A172 (cell line): ENCODE results near the gene PAX2. TPM values are rescaled to one million over a fixed set of nuclear protein-coding genes. Genes with fewer than 3 reads are reported as not detected.

Source experiments
- DNase-seq: peaks from one replicate; pipeline ENCODE4 v3.0.0-alpha.2; 2015; ENCODE audit warnings: low spot score
- total RNA-seq: library from RNA; depleted of rRNA; stranded (reverse); fragments of >200 nt; shearing (Covaris generic); gene quantifications from 2 replicates; pipeline ENCODE4 v1.2.3, GENCODE V29; 2014

The PAX2 gene
- total RNA-seq, 1 experiment from 2014 or later: not detected

- no peak for DNase-seq
These were observed 5.6 kb upstream of the PAX2 start for GRCh38 chr10:100739517-100740368.

DNA sequence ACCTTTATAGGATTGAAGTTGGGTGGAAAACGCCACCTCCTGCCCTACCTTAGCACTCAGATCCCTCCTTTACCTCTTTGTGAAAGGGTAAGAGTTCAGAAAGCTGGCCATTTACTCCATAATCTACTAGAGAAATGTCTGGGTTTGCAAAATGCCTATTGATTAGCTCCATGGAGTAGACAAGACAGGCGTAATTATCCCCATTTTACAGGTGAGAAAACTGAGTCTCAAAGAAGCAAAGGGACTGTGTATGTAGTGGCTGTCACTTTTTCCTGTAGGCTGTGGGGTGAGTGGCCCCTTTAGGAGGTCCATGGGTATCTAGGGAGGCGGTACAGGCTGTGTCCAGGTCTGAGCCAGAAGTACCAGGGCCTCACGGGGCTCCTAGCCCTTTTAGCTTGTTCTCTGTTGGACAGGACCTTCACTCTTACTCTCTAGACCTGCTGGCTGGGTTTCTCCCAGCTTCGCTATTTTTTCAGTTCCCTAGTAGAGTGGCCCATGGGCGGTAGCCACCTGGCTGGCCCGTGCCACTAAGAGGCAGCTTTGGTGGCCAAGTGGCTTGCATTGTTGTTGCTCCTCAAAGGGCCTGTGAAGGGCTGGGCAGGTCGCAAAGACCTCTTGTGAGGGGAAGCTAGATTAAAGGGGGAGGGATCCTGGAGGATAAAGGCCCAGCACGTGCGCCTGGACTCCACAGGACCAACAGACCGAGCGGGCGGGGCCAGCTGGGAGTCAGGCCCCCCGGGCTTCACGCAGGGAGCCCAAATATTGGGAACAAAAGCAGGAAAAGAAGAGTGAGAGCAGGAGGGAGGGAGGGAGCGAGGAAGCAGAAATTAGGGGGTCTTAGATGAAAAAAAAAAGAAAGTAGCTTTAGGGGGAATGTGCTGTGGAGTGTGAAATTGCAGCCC lies 4.7 kb upstream of the PAX2 start:
- DNase-seq: no peak

DNA sequence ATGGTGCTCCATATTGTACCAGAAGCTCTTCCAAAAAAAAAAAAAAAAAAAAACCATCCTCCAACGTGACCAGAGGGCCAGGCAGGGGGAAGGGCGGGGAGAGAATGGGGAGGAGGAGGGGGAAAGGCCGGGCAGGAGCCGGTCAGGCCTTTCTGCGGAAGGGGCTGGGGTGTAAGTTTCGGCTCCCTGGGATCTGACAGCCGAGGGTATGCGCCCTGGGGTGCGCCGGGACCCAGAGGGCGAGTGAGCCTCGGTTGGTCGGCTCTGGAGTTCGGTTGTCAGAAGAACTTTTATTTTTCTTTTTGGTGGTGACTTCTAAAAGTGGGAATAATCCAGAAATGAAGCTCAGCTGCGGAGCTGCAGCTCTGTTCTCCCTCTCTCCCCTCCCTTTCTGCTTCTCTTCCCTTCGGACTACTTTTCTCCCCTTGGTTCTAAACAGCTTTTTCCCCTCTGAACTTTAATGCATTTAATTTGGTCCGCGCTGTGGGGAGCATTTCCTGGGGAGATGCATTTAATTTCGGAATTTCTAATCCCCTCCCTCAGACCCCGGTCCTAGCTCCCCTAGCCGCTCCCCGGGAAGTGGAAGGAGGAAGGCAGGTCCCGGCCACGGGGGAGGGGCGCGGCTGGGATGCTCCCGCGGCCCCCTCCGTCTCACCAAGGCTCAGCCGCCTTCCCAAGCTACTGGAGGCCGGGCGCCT lies 3.9 kb upstream of the PAX2 start:
- no peak for DNase-seq

DNA sequence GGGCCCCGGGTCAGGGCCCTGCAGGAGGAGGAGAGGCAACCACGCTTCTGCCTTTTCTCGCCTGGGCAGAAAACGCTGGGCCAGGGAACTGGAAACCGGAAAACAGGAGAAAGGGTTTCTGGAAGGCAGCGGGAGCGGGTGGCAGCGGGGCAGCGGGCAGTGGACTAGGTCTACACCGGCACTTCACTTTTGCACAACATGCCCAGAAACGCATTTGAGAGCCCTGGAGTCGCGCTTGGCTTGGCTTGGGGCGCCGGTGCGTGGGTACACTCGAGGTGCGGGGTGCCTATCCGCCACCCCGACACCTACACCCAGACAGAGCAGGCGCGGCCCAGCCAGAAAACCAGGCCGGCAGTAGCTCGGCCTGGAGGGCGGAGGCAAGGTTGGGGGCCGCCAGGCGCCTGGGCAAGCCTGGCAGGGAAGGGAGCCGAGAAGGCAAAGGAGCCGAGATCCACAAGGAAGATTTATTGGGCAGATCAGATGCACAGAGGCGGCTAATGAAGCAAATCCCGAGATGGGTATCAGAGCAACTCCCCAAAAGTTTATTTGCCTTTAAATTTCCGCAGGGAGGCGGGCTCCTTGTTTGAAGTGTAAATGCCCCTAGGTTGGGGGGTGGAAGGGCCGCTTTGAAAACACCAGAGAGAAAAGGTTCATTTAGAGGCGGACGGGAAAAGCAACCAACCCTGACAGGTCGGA lies 3.2 kb upstream of the PAX2 start:
- DNase-seq: no peak

- no peak for DNase-seq
These were observed 2.4 kb upstream of the PAX2 start for GRCh38 chr10:100742936-100743335.

DNA sequence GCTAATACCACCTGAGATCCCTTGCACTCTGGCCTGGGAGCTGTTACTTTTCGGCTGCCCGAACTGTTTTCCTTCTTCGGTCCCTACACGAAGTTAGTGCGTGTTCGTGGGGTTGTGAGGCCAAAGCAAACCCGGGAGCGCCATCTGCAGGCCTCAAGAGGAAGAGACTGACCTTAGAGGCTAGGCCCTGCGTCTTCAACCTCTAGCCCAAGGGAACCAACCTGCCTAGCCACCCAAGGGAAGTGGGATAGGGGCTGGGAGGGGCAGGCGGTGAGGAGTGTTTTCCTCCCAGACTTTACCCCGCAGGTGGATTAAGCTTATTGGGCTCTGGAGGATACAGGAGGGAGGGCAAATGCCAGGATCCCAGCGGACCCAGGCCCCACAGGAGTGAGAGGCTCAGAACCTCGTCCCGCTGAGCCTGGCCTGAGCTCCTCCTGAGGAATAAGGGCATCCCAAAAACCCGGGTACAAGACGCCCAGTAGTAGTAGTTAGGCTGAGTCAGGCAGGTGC lies 1.7 kb upstream of the PAX2 start:
- peak; percentile 65 for DNase-seq

DNA sequence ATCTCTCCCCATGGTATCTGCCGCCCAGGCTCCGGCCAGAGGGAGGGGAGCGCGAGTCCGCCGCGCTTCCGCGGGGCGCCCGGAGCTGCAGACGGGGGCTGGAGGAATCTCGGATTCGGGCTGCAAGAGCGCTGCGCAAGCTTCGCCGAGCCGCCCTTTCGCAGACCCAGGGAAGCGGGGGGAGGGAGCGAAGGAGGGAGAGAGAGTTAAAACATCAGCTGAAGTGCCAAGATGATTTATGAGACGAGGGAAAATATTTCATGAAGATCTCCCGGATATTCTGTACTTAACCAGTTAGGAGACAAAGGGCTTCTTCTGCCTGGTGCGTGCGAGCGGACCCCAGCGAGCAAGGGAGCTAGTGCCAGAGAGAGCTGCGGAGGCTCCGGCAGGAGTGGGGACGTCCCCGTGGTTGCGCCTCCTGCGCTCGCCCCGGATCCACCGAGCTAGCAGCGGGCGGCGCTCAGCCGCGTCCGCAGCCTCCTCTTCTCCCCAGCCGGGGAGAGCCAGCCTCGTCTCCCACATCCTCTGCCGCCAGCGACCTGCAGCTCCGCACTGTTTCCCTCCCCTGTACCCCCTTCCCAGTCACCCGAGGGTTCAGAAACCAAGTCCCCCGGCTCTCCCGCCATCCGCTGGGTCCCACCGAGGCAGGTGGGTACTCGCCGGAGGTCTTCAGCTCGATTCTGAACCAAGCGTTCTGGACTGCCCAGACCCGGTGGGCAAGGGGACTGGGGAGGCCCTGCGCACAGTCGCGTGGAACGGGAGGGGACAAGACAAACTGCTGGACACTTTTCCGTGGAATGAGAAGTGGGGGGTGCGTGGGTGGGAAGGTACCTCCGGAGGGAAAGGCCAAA lies 1.0 kb upstream of the PAX2 start:
- DNase-seq: no peak

- no peak for DNase-seq
These were observed 751 bp downstream of the PAX2 start for GRCh38 chr10:100745882-100746783.

- no peak for DNase-seq
These were observed 1.5 kb downstream of the PAX2 start for GRCh38 chr10:100746784-100747455.

GRCh38 chr10:100747456-100748230 lies 2.3 kb downstream of the PAX2 start:
- DNase-seq: no peak

DNA sequence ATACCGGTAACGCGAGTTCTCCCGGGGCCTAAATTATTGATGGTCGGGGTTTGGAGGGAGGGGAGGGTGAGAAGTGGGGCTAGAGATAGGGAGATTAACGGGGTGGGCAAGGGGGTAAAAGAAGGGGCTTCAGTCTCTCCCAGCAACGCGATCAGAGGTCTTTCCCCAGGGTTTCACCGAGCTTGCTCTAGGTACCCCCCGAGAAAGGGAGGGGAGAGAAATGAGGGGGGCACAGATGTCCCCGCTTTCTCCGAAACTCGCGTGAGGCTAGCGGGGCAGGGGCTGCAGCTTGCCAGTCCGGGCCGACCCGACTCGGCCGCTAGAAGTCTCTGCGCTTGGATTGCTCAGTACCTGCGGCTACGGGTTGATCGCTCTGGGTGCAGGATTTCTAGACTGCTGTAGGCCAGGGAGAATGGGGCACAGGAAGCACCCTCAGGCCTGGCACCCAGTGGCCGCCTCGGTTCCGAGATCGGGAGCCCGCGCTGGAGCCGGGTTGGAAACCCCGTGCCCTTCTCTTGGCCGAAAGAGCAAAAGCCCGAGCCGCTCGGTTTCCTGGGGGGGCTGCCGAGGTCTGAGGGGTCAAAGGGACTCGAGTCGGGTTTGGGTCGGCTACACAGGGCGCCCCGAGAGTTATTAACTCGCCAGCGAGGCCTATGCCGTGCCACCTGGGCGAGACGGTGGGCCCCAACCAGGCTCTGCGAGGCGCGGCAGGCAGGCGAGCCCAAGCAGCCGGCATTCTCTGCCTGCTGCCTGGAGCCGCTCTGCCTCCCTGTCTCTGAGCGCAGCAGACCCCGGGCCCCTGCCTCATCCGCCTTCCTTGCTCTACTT lies 3.1 kb downstream of the PAX2 start:
- no peak for DNase-seq

GRCh38 chr10:100749059-100749308 lies 3.6 kb downstream of the PAX2 start:
- DNase-seq: no peak

GRCh38 chr10:100749309-100750217 lies 4.2 kb downstream of the PAX2 start:
- DNase-seq: no peak

- DNase-seq: no peak
These were observed 5.2 kb downstream of the PAX2 start for GRCh38 chr10:100750291-100751210.
